K562 (cell line): ENCODE measurements around the gene TRIM44. TPM values are rescaled to one million over a fixed set of nuclear protein-coding genes. Genes with fewer than 3 reads are reported as not detected.
A peak's percentile ranks its signal among the peaks of the same experiment; 100 is the strongest.

ENCODE experiments used
- BMI1 ChIP-seq: fragments of 150-350 bp; IDR thresholded peaks from 2 replicates; pipeline ENCODE4 v1.6.1; 2014; ENCODE audit warnings: low read length
- CHCHD3 ChIP-seq: fragments of 250-450 bp; sonication (Bioruptor Pico); IDR thresholded peaks from 2 replicates; pipeline ENCODE4 v2.1.2; 2022; ENCODE audit warnings: mild to moderate bottlenecking
- FOSL1 ChIP-seq: fragments of 200-800 bp; sonication (Bioruptor generic); conservative IDR thresholded peaks from 2 replicates; pipeline ENCODE4 v1.6.1; 2016; ENCODE audit warnings: missing genetic modification characterization, missing compliant biosample characterization
- IRF9 ChIP-seq: fragments of 450-650 bp; IDR thresholded peaks from 2 replicates; pipeline ENCODE4 v1.6.1; 2016; ENCODE audit warnings: missing biosample characterization, missing genetic modification characterization
- L3MBTL2 ChIP-seq: fragments of 450-650 bp; IDR thresholded peaks from 2 replicates; pipeline ENCODE4 v1.6.1; 2016; ENCODE audit warnings: mild to moderate bottlenecking, moderate library complexity
- NR2C1 ChIP-seq, 2 experiments: fragments of 450-650 bp; IDR thresholded peaks; 2 replicates each; pipeline ENCODE4 v1.6.1; 2017; ENCODE audit warnings: mild to moderate bottlenecking in 2 of 2, antibody characterized with exemption in 1 of 2, inconsistent platforms in 1 of 2, missing compliant biosample characterization in 1 of 2, missing genetic modification characterization in 1 of 2
- PHTF2 ChIP-seq: fragments of 250-450 bp; sonication (Bioruptor Pico); IDR thresholded peaks from 2 replicates; pipeline ENCODE4 v1.5.0; 2021; ENCODE audit warnings: mild to moderate bottlenecking
- SMARCB1 ChIP-seq: IDR thresholded peaks from 2 replicates; pipeline ENCODE4 v1.6.1; 2011; ENCODE audit warnings: improper control_type of control experiment, low read depth; ENCODE audit not compliant: insufficient read length
- SREBF1 ChIP-seq: fragments of 150-350 bp; IDR thresholded peaks from 2 replicates; pipeline ENCODE4 v1.6.1; 2014; ENCODE audit warnings: antibody characterized with exemption, low read depth, low read length, borderline replicate concordance
- TEAD4 ChIP-seq, 2 experiments: sonication (generic) in 1 of 2; formaldehyde crosslinking in 1 of 2; IDR thresholded peaks; 2 replicates each; pipeline versions ENCODE4 v1.6.1 to v1.8.0; 2012 to 2022; ENCODE audit warnings: borderline replicate concordance in 1 of 2, inconsistent platforms in 1 of 2, low read length in 1 of 2, mild to moderate bottlenecking in 1 of 2, missing genetic modification reagents in 1 of 2
- ZBTB33 ChIP-seq: sonication (generic); formaldehyde crosslinking; IDR thresholded peaks from 2 replicates; pipeline ENCODE4 v1.8.1; 2023; ENCODE audit warnings: mild to moderate bottlenecking, missing genetic modification reagents
- ZFP36 ChIP-seq: fragments of 150-350 bp; IDR thresholded peaks from 2 replicates; pipeline ENCODE4 v1.6.1; 2018; ENCODE audit warnings: low read length, low read depth; ENCODE audit not compliant: partially characterized antibody
- ZNF12 ChIP-seq: sonication (generic); formaldehyde crosslinking; IDR thresholded peaks from 2 replicates; pipeline ENCODE4 v1.4.0; 2020; ENCODE audit warnings: mild to moderate bottlenecking, missing genetic modification reagents
- ZNF146 ChIP-seq: IDR thresholded peaks from one replicate; pipeline ENCODE4 v1.6.1; 2018; ENCODE audit warnings: missing compliant biosample characterization; ENCODE audit not compliant: unreplicated experiment
- ZNF41 ChIP-seq: fragments of 250-450 bp; sonication (Bioruptor Pico); conservative IDR thresholded peaks from 2 replicates; pipeline ENCODE4 v1.4.0; 2020; ENCODE audit warnings: mild to moderate bottlenecking
- polyA plus RNA-seq, 8 experiments: library from polyadenylated mRNA; depleted of rRNA in 4 of 8; stranded (reverse) in 5 of 8; unstranded in 3 of 8; fragments of >200 nt; fragmentation: Nextera tagmentation in 2 of 8; fragmentation: Illumina TruSeq in 1 of 8; extraction: Ambion mirVana in 2 of 8; extraction: Trizol in 1 of 8; gene quantifications; 2 replicates each; pipeline versions ENCODE4 v1.2.1 to v1.2.3, GENCODE V29; 2011 to 2014; ENCODE audit warnings: inconsistent platforms in 1 of 8, missing spikeins in 1 of 8
- total RNA-seq, 7 experiments: library from RNA; depleted of rRNA in 6 of 7; stranded (reverse); fragments of >200 nt in 6 of 7; fragmentation: Illumina TruSeq in 2 of 7; extraction: Trizol in 2 of 7; gene quantifications; 2 replicates each; pipeline versions ENCODE4 v1.2.1 to v1.2.3, GENCODE V29; 2011 to 2021; ENCODE audit warnings: low replicate concordance in 1 of 7
- TF ChIP-seq, protein P1 (sequence below): sonication (generic); formaldehyde crosslinking; IDR thresholded peaks from 2 replicates; pipeline ENCODE4 v1.8.0; 2023; ENCODE audit warnings: mild to moderate bottlenecking, missing genetic modification reagents
- TF ChIP-seq, protein P2 (sequence below): fragments of 250-450 bp; sonication (Bioruptor Pico); IDR thresholded peaks from 2 replicates; pipeline ENCODE4 v1.5.0; 2021; ENCODE audit warnings: mild to moderate bottlenecking, moderate library complexity

Gene TRIM44
- total and polyA plus RNA-seq, 9 of the 15 experiments (the other 6 are each of a cell fraction or from before 2014, with no cell fraction given), result 8.3 to 105 (median 37.2) TPM

DNA sequence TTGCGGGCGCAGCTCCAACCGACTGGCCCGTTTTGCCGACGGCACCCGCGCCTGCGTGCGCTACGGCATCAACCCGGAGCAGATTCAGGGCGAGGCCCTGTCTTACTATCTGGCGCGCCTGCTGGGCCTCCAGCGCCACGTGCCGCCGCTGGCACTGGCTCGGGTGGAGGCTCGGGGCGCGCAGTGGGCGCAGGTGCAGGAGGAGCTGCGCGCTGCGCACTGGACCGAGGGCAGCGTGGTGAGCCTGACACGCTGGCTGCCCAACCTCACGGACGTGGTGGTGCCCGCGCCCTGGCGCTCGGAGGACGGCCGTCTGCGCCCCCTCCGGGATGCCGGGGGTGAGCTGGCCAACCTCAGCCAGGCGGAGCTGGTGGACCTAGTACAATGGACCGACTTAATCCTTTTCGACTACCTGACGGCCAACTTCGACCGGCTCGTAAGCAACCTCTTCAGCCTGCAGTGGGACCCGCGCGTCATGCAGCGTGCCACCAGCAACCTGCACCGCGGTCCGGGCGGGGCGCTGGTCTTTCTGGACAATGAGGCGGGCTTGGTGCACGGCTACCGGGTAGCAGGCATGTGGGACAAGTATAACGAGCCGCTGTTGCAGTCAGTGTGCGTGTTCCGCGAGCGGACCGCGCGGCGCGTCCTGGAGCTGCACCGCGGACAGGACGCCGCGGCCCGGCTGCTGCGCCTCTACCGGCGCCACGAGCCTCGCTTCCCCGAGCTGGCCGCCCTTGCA, 43.3 kb upstream of the TRIM44 start (continued):
- TF ChIP-seq SREBF1 (no peak), ZBTB33 (0 out of 2 replicates have a peak, but pooled peaks have one; percentile 12), L3MBTL2 (peak; percentile 74), FOSL1 (tag) (no peak), ZNF41 (CRISPR knock-in tag) (no peak), PHTF2 (CRISPR knock-in tag) (no peak), IRF9 (tag) (no peak), ZNF146 (CRISPR knock-in tag) (no peak), ZNF12 (no peak), ZFP36 (no peak), NR2C1 (IDR thresholded peaks at IDR 0.05) (no peak), NR2C1 (tag; IDR thresholded peaks at IDR 0.05) (no peak), BMI1 (no peak), TEAD4 (IDR thresholded peaks at IDR 0.05; ENCODE audit: low read length) (no peak), TEAD4 (CRISPR knock-in tag; IDR thresholded peaks at IDR 0.05; ENCODE audit: borderline replicate concordance) (0 out of 2 replicates have a peak, but pooled peaks have one; percentile 11), CHCHD3 (CRISPR knock-in tag) (no peak), SMARCB1 (no peak)
- TF ChIP-seq, protein P1, sequence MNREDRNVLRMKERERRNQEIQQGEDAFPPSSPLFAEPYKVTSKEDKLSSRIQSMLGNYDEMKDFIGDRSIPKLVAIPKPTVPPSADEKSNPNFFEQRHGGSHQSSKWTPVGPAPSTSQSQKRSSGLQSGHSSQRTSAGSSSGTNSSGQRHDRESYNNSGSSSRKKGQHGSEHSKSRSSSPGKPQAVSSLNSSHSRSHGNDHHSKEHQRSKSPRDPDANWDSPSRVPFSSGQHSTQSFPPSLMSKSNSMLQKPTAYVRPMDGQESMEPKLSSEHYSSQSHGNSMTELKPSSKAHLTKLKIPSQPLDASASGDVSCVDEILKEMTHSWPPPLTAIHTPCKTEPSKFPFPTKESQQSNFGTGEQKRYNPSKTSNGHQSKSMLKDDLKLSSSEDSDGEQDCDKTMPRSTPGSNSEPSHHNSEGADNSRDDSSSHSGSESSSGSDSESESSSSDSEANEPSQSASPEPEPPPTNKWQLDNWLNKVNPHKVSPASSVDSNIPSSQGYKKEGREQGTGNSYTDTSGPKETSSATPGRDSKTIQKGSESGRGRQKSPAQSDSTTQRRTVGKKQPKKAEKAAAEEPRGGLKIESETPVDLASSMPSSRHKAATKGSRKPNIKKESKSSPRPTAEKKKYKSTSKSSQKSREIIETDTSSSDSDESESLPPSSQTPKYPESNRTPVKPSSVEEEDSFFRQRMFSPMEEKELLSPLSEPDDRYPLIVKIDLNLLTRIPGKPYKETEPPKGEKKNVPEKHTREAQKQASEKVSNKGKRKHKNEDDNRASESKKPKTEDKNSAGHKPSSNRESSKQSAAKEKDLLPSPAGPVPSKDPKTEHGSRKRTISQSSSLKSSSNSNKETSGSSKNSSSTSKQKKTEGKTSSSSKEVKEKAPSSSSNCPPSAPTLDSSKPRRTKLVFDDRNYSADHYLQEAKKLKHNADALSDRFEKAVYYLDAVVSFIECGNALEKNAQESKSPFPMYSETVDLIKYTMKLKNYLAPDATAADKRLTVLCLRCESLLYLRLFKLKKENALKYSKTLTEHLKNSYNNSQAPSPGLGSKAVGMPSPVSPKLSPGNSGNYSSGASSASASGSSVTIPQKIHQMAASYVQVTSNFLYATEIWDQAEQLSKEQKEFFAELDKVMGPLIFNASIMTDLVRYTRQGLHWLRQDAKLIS (CRISPR knock-in tag), result no peak
- TF ChIP-seq, protein P2, sequence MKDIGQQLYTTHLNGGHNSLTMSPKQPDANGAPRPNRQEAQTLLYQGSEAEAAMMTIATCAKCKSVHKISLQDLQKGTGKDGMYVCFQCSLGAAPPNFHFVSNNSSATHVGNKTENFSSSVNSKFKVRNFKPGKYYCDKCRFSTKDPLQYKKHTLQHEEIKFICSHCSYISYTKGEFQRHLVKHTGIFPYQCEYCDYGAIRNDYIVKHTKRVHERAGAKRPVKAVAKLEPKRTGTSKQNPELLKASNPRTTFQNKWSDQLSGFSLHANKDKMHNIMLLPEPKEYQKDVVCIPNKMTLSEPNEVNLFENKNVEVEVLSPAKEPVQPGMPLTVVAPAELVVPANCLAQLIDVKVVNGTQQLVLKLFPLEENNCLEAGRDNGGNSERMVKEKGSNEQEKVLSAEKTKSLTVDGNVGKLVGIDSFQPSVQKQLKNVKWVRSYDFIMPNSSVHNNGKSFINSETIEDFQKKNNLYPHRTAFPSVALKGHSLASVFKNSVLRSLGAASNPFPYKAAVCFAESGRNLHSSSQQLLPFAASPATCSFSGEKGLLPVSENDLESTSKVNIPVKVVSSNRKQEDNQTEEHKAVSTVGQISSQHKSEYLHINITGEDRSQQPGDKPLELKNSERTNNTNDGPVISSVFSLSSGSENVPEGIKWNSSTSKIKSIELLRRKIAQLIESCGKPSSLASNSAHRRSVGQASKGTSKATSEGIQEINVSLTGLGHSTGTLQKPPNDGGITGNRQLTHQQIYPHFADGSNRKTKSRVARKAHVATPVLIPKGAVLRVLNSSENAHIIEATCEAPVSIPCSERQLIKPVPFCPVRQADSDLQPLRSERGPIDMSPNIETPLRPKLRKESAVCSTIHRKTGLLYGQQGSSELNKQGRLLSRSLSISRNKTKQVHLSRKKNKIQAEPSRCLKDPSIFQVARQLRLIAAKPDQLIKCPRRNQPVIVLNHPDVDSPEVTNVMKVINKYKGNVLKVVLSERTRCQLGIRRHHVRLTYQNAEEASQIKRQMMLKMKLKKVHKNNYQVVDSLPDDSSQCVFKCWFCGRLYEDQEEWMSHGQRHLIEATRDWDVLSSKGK (CRISPR knock-in tag), result no peak
